NK-92 (cell line): ENCODE data around the gene BEND6.

Source experiments
- DNase-seq: peaks from one replicate; lab custom pipeline; 2025; ENCODE audit not compliant: unreplicated experiment; lab: John Stamatoyannopoulos, UW

BEND6 gene

DNA sequence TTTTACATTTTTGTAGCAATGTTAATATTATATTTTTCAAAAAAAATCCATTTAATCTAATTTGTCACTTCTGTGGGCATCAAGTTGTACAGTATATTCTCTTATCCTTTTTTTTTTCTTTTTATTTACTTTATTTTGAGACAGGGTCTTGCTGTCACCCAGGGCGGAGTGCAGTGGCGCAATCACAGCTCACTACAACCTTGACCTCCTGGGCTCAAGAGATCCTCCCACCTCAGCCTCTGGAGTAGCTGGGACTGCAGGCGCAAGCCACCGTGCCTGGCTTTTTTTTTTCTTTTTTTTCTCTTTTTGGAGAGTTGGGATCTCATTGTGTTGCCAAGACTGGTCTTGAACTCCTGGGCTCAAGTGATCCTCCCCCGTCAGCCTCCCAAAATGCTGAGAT is 14.4 kb upstream of the BEND6 start:
- no peak for DNase-seq

DNA sequence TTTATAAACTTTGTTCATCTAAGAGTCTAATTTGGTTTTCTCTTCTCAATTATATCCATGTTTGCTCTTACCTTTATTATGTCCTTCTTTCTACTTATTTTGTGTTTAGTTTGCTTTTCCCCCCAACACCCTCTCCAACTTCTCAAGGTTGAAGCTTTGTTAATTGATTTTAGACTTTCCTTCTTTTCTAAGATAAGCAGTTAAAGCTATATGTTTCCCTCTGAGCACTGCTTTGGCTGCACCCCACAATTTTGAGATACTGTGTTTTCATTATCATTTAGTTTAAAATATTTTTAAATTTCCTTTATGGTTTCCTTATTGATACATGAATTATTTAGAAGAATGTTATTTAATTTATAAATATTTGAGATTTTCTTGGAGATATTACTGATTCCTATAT is 13.9 kb upstream of the BEND6 start:
- DNase-seq = no peak

DNA sequence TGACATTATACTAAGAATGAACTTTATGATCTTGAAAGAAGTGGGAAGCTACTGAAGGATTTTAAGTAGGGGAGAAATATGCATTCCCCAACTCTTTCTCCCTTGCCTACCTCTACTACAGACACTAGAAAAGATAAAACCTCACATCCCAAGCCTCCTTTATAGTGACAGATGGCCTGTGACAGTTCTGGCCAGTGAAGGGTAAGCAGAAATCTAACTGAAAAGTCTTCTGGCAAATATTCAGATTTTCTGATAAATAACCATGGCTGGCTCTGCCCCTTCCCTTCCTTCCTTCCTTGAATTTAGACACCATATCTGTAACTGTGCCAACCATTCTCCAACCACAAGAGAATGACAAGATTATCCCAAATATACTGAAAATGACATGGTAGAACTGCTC is 10.2 kb upstream of the BEND6 start:
- no peak for DNase-seq

DNA sequence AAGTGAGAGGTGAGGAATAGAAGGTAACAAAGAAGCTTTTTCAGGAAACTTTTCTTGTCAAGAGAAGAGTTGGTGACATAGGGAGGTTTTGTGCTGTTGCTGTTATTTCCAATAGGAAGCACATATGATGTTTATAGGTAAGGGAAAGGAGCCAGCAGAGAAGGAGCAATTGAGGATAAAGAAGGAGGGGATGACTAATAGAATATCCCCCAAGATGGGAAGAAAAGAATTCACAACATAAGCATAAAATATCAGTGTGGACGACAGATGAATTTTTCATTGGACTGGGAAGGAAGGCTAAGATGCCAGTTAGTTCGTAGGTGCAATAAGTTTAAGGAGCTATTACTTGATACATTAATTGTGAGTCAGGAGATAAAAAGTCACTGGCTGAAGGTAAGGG is 8.5 kb upstream of the BEND6 start:
- no peak for DNase-seq

DNA sequence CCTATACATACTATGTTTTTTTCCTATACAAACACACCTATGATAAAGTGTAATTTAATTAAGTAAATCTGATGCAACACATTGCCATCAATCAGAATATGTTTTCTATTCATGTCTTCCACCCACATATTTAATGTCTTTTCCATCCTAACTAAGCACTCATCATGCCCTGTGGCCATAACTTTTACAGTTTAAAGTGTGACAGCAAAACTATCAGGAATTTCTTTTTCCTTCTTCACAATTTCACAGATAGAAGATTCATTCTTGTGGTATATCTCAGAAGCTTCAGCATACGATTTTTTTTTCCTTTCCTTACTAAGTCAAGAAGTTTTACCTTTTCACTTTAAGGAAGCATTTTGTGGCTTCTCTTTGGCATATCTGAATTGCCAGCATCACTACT is 7.0 kb upstream of the BEND6 start:
- no peak for DNase-seq

DNA sequence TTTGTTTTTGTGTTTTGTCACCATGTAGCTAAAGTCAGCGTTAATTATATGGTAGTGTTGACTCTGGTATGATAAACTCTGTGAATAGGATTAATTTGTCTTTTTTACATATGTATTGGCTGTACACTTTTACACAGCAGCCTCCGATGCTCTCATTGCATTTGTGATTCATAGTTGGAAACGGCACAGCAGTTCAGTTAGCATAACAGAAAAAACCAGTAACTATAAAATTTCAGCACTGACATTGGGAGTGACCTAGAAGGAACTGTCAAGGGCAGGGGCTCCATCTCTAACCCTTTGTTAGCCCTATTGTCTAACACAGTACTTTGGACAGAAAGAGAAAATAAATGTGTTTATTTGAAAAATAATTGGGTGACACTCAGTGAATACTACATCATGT is 5.6 kb upstream of the BEND6 start:
- DNase-seq = no peak

DNA sequence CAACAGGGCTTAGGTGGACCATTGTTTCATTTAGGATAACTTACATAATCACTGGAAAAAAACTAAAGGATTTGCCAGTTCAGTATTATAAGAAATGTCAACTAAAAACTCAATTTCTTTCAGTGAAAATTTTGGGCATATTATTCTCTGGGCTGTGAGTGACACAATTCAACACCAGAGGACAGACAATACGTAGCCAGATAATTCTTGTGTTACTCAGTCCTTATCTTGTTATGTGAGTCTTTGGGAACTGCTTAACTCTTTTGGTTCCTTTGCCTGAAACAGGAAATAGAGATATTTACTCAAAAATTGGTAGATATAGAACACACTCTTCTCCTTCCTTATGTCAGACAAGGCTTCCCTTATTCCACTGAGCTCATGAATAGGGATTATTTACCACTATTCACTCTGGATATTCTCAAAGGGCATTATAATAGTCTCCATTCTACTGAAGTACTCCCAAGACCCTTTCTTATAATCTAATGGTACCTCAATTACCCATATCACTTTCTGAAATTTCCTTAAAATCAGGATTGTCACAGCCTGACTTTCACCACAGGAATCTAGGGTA is 4.9 kb upstream of the BEND6 start:
- DNase-seq = no peak

DNA sequence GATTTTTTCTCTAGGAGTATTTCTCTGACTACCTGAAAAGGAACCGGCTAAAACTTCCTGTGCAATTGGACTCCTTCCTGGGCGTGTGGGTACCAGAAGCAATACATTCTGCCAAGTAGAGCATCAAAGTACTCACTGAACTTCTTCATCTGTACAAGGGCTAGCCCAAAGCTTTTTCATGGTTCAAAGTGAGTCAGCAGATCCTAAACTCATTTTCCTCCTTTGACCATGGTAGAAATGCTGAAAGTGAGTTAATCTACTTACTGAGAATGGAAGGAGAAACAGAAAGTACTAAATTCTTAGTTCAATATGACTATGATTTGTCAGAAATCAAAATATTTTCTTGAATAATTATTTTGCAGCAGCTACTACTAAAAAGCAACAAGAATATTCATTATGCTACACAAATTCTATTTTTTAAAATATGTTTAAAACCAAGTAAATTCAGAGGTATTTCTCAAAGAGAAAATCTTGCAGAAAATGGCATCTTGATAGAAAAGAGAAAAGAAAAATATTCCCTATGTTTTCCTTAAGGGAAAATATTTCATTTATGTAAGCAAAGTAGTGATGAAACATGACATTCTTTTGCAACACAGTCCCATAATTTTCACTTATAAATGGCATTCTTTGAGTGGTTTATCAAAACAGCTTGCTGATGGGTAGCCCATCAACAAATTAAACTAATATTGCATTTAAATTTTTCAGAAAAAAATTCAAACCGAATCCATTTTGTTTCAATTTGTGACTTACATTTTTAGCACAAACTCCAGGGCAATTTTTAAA is 3.7 kb upstream of the BEND6 start:
- DNase-seq = no peak

DNA sequence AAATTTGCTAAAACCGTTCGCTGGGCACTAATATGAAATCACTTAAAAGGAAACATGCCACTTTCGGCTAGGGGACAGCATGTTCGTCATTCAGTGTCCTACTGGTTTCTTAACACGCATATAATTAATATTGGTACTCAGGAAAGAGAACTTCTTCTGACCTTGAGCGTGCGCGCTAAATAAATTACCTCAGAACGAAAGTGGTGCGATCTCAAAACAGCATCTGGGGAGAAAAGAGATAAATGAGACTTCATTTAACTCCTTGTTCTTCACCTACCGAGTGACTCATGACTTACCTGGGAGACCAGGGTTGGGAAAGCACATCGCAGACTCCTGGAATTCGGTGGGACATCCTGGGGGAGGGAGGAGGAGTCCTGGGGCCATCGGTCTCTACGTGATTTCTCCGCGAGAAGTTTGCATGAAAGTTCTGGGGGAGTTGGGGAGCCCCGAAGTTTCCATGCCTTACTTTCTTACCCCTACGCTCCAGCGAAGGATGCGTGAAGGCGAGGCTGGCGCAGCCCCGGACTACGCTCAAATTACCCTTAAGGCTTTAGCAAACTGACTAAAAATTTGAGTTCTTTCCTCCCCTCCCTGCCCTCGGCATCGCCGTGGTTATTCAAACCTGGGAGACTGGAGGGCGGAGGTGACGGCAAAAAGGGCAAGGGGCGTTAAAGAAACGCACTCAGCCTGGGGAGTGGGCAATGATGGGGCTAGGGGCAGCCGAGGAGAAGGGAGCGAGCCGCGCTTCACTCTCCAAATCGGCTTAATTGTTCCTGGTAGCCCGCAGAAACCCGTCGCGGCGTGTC is 1.1 kb upstream of the BEND6 start:
- DNase-seq = no peak

DNA sequence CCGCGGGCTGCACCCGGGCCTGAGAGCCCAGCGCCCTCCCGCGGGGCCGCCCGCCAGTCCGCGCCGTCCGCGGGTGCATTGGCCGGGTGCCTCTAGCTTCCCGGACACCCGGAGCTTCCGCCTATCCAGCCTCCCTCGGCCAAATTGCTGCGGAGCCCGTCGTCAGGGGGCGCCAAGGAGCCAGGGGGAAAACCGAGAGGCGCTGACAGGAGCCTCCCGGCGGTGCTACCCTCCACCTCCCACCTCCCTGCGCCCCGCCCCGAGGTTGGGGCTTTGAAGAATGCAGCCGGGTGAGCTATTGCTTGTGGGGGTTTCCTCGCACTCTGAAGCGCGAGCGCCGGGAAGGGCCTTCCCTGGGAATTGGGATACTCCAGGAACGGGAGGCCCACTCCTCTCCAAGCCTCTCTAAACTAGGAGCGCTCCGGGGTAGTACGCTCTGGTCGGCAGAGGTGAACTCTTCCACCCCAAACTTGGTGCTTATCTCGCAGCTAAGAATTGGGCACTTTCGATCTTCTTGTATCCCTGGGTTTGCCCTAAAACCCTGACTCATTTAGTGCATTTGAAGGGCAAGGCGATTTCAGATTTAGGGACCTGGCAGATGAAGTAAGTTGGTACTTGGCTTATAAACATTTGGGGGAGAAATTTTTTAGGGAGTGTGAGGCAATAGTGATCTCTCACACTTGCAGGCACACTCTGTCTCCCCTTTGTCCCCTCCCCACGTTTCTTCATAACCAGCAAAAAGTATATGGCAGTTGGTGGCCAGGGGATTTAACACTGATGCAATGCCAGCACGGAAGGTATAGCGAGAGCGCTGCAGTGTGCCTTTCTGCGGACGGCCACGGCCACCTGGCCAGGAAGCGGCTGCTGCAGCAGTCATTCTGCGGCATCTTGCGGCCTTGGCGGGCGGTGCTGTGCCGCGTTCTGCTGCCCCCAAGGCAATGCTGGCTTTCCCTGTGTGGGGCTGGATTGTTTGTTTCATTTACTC is 556 bp downstream of the BEND6 start:
- no peak for DNase-seq

DNA sequence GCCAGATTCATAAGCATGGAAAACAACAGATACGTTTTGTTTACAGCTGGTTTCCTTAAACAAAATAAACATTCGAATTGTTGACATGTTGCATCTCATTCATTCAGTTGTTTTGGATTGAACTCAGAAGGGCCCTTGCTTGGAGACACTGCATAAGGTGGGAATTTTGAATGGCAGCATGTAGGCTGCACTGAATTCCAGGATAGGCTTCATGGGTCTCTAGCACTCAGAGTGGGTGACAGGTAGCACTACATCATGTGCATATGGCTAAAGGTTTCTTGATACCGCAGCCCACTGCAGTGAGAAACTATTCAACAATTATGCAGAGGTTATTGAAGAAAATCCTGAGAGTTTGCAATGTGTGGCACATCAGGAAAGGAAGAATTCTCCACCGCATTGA is 1.6 kb downstream of the BEND6 start:
- no peak for DNase-seq

DNA sequence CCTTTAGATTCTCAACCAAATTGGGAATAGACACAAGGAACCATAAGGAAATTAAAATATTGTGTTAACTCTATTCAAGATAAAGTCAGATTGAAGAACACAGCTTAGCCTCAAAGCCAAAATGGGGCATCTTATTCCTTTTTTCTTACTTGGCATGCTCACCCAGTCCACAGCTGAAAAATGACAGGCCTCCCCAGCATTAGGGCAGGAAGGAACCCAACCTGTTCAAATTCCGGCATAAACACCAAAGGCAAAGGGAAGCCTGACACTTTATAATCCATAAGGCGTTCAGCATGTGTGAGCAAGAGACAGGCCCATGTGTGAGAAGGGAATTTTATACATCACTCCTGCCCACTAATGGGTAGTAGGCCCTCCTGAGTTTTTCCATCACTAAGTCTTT is 2.9 kb downstream of the BEND6 start:
- no peak for DNase-seq

DNA sequence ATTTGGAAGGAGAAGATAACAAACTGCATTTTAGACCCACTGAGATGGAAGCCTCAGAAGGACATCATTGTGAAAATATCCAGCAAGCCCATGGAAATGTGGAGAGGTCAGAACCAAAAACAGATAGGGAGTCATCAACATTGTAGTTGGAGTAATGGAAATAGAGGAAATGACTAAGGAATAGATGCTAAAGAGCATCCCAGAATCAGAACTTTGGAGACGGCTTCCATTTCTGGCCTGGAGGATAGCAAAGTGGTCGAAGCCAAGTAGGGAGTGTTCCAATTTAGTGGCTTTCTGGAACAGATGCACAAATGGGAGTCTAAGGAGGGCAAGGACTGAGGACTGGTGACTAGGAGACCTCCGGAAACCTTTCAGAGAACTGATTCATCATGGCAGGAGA is 3.6 kb downstream of the BEND6 start:
- DNase-seq = no peak

DNA sequence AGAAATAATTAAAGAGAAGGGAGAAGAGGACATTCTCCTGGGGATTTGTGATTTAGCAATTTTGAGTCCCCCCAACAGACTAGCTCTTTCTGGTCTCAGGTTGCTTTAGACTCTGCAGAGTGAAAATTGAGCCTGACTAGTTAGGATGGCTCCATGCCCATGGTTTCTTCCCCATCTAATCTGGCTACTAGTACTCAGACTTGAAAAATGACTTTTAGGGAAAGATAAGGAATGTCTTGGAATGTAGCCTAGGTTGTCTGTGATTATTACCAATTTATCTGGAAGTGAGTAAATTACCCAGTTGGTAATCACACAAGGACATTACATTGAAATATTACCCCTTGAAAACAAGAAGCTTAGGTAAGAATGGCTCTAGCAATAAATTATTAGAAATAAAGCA is 4.2 kb downstream of the BEND6 start:
- no peak for DNase-seq

DNA sequence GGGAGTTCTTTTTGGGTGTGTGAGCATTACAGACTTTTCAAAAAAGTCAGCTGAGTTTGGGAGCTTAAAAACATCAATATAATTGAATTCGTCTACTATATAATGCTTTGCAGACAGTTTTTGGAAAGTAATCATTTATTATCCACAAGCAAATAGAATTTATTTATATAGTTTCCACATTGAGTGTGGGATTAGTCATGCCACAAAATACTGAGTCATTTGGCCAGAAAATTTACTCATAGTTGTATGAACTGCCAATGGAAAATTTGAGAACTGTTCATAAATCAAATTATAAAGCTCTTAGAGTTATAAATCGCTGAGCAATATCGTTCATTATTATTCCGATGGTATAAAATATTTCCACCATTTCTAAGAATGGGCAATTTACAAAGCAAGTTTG is 5.0 kb downstream of the BEND6 start:
- DNase-seq = no peak

DNA sequence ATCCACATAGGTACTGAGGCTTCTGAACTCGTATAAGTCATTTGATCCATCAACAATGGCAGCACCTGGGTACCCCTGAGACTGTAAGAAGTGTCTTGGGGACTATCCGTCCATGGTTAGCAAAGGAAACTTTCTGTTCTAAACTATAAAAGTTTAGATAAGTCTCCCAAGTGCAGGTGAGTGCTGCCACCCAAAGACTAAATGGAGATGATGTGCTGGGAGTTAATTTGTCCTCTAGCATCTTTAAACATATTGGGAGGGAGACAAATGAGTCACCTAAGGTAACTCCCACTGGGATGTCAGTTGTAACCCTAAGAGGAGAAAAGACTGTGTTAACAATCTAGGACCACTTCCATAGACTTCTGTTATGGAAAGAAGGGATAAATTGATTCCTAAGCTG is 6.2 kb downstream of the BEND6 start:
- no peak for DNase-seq

DNA sequence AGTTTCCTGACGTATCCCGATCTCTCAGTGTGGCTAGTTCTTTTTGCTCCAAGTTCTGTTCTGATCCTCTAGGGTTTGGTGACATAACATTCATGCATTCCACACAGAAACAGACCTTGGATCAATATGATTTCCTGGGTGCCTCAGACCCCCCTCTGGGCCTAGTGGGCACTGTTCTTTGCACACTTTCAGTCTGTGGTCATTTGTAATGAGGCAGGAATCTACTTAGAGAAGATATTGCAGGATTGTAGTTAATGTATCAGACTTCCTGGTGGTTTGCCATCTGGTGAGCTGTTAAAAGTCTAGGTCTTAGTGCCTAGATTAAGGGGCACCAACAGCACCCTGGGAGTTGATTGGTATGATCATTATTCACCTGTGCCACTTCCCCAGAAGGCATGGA is 7.5 kb downstream of the BEND6 start:
- DNase-seq = no peak

DNA sequence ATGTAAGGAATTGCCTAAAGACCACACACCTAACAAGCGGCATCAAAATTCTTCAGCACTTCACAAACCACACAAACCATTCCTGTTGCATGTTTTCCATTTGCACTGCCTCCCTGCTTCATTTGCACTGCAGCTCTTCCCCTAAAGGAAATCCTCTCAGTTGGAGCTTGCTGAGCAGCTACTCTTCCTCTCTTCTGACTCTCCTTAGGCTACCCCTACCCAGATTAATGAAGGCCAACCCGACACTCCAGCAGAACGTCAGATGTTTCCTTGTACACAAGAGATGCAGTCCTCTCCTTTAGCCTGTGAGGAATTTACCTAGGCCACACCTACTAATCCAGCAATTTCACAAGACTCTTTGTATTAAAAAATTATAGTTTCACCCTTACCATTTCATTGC is 8.1 kb downstream of the BEND6 start:
- no peak for DNase-seq

DNA sequence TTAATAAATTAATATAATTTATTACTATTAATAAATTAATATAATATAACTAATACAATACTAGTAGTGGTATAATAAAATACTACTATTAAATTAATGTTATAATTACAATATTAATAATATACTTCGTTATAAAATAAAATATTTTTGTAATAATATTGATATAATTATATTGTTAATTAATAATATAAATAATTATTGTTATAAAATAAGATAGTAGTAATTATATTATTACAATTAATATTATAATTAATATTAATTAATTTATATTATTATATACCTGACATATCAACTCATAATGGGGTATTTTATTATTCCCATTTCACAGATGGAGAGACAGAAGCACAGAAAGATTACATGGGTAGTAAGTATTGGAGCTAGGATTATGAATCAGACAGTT is 8.9 kb downstream of the BEND6 start:
- no peak for DNase-seq

DNA sequence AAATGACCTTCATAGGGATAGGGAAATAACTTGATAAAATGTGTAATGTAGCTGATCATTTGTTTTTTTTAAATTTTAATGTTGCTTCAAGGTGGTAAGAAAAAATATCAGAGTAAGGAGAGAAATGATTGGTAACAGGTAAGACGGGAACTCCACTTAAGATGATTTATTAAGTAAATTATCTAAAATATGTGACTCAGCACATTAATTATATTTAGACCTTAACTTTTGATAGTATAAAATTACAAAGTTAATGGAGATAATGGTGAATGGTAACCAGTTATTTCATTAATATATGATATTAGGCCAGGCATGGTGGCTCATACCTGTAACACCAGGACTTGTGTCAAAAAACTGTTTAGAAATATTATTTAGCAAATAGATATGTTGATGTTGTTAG is 10.2 kb downstream of the BEND6 start:
- DNase-seq = no peak

DNA sequence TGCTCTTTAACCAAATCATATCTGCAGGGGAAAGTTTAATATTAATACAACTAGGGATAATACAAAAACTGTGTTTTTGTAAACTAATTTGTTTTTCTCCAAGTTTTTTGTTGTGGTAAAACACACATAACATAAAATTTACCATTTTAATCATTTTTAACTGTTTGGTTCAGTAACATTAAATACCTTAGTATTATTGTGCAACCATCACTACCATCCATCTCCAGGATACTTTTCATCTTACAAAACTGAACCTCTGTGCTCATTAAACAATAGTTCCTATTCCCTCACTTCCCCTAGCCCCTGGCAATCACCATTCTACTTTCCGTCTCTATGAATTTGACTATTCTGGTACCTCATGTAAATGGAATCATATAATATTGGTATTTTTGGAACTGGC is 15.9 kb downstream of the BEND6 start:
- no peak for DNase-seq
